Glutamatergic neuron (in vitro differentiated cells): ENCODE results near the gene TIMM44. TPM values are rescaled to one million over a fixed set of nuclear protein-coding genes. Genes with fewer than 3 reads are reported as not detected.

ENCODE experiments used
- DNase-seq: peaks from one replicate; pipeline ENCODE4 v3.0.0; 2022
- H3K27ac Mint-ChIP-seq: one replicate; pipeline ENCODE4 v1.8.0; 2020; ENCODE audit warnings: mild to moderate bottlenecking, mixed read lengths, inconsistent platforms; ENCODE audit not compliant: unreplicated experiment
- H3K27me3 Mint-ChIP-seq: one replicate; pipeline ENCODE4 v1.8.0; 2020; ENCODE audit warnings: mild to moderate bottlenecking, moderate library complexity, mixed read lengths, inconsistent platforms; ENCODE audit not compliant: unreplicated experiment
- H3K36me3 Mint-ChIP-seq: one replicate; pipeline ENCODE4 v1.8.0; 2020; ENCODE audit warnings: mild to moderate bottlenecking, mixed read lengths, inconsistent platforms; ENCODE audit not compliant: unreplicated experiment
- H3K4me1 Mint-ChIP-seq: one replicate; pipeline ENCODE4 v1.8.0; 2020; ENCODE audit warnings: mild to moderate bottlenecking, low read depth, mixed read lengths, inconsistent platforms; ENCODE audit not compliant: unreplicated experiment
- H3K4me3 Mint-ChIP-seq: one replicate; pipeline ENCODE4 v1.8.0; 2020; ENCODE audit warnings: mild to moderate bottlenecking, mixed read lengths, inconsistent platforms; ENCODE audit not compliant: unreplicated experiment
- H3K9me3 Mint-ChIP-seq: one replicate; pipeline ENCODE4 v1.8.0; 2020; ENCODE audit warnings: mild to moderate bottlenecking, moderate library complexity, mixed read lengths, inconsistent platforms; ENCODE audit not compliant: unreplicated experiment
- CTCF ChIP-seq: fragments of 200-600 bp; sonication (generic); IDR thresholded peaks from one replicate; pipeline ENCODE4 v1.5.0; 2021; ENCODE audit not compliant: partially characterized antibody, unreplicated experiment
- total RNA-seq: library from RNA; stranded (reverse); fragmentation: NEBNext Ultra II Directional; extraction: Animal tissue kit (Norgen Biotek cat#: 25700); gene quantifications from one replicate; pipeline ENCODE4 v1.2.1, GENCODE V29; 2021; ENCODE audit not compliant: unreplicated experiment

The TIMM44 gene
- total RNA-seq, 1 donor from 2014 or later: 109 TPM

GRCh38 chr19:7887408-7888144, 55.9 kb downstream of the TIMM44 start:
- DNase-seq: no peak
- Mint-ChIP-seq H3K27me3 (peaks cover 6% of the 10 kb centered on the region), H3K4me1 (no peaks in the 10 kb centered on the region), H3K36me3 (no peaks in the 10 kb centered on the region), H3K9me3 (peaks cover 3% of the 10 kb centered on the region), H3K4me3 (no peak overlapping the region), H3K27ac (no peak overlapping the region)
- TF ChIP-seq CTCF: no peak

GRCh38 chr19:7885818-7886217, 57.6 kb downstream of the TIMM44 start:
- no peaks in the 10 kb centered on the region for H3K36me3 Mint-ChIP-seq
- H3K27me3 Mint-ChIP-seq: peaks cover 9% of the 10 kb centered on the region
- TF ChIP-seq CTCF: no peak
- no peak overlapping the region for H3K27ac Mint-ChIP-seq
- no peak overlapping the region for H3K4me3 Mint-ChIP-seq
- H3K4me1 Mint-ChIP-seq: no peaks in the 10 kb centered on the region
- no peak for DNase-seq
- peaks cover 3% of the 10 kb centered on the region for H3K9me3 Mint-ChIP-seq

GRCh38 chr19:7883796-7884570, 59.5 kb downstream of the TIMM44 start:
- Mint-ChIP-seq H3K36me3 (no peaks in the 10 kb centered on the region), H3K4me1 (no peaks in the 10 kb centered on the region), H3K9me3 (peaks cover 5% of the 10 kb centered on the region), H3K4me3 (no peak overlapping the region), H3K27me3 (peaks cover 9% of the 10 kb centered on the region), H3K27ac (no peak overlapping the region)
- no peak for DNase-seq
- TF ChIP-seq CTCF: no peak

GRCh38 chr19:7883105-7883504, 60.4 kb downstream of the TIMM44 start:
- H3K9me3 Mint-ChIP-seq: peaks cover 5% of the 10 kb centered on the region
- H3K4me1 Mint-ChIP-seq: peaks cover 2% of the 10 kb centered on the region
- no peak for TF ChIP-seq CTCF
- H3K4me3 Mint-ChIP-seq: no peak overlapping the region
- no peak for DNase-seq
- no peaks in the 10 kb centered on the region for H3K36me3 Mint-ChIP-seq
- H3K27ac Mint-ChIP-seq: no peak overlapping the region
- peaks cover 9% of the 10 kb centered on the region for H3K27me3 Mint-ChIP-seq

- H3K4me3 Mint-ChIP-seq: no peak overlapping the region
- H3K27me3 Mint-ChIP-seq: peaks cover 6% of the 10 kb centered on the region
- H3K9me3 Mint-ChIP-seq: peaks cover 7% of the 10 kb centered on the region
- no peak for DNase-seq
- H3K36me3 Mint-ChIP-seq: no peaks in the 10 kb centered on the region
- no peak overlapping the region for H3K27ac Mint-ChIP-seq
- peaks cover 2% of the 10 kb centered on the region for H3K4me1 Mint-ChIP-seq
- TF ChIP-seq CTCF: no peak
Measured at GRCh38 chr19:7881910-7882309, 61.6 kb downstream of the TIMM44 start.
